ENCODE results near the gene EIF2S3. TPM values are rescaled to one million over a fixed set of nuclear protein-coding genes. Genes with fewer than 3 reads are reported as not detected.

Gene EIF2S3
- total RNA-seq: 170 and 173 TPM in 2 replicates

GRCh38 chrX:24054182-24055042, at the start of gene EIF2S3:
TSS of gene EIF2S3 (plus strand) at chrX:24054956. CDS start at chrX:24054969, 13 bp downstream.

GRCh38 chrX:24027086-24027485, 27.7 kb upstream of the EIF2S3 start, which contains the start of gene KLHL15:
TSS of gene KLHL15 (minus strand) at chrX:24027186. CDS start at chrX:24006693, 20,493 bp downstream.

Other genes with a start within 250 kb of the EIF2S3 start
- gene APOO, start 147.0 kb upstream of the EIF2S3 start, total RNA-seq: 3.7 and 5.8 TPM in 2 replicates
- gene CXorf58, start 146.9 kb upstream of the EIF2S3 start, total RNA-seq: not detected in 2 replicates
- gene KLHL15, start 27.8 kb upstream of the EIF2S3 start, total RNA-seq: 3.7 and 7.7 TPM in 2 replicates
- gene ZFX, start 94.8 kb downstream of the EIF2S3 start, total RNA-seq: 18.3 and 50.9 TPM in 2 replicates

Measured in bladder microvascular endothelial cell (primary cell).